Mammary epithelial cell (primary cell): ENCODE results near the gene MATN4.

Experiments
- EZH2 ChIP-seq: IDR thresholded peaks from 2 replicates; pipeline ENCODE4 v1.6.1; 2012; ENCODE audit warnings: low read length, inconsistent platforms, borderline replicate concordance
- TF ChIP-seq, protein P1 (sequence below), 2 donors: IDR thresholded peaks in 1 of 2; conservative IDR thresholded peaks in 1 of 2; 2 replicates each; pipeline ENCODE4 v1.5.1; 2011 to 2012; ENCODE audit warnings: inconsistent platforms in 2 of 2, low read length in 2 of 2, mild to moderate bottlenecking in 2 of 2, control low read depth in 1 of 2, low read depth in 1 of 2; ENCODE audit not compliant: insufficient read depth in 1 of 2; ENCODE audit errors: extremely low read depth in 1 of 2

DNA sequence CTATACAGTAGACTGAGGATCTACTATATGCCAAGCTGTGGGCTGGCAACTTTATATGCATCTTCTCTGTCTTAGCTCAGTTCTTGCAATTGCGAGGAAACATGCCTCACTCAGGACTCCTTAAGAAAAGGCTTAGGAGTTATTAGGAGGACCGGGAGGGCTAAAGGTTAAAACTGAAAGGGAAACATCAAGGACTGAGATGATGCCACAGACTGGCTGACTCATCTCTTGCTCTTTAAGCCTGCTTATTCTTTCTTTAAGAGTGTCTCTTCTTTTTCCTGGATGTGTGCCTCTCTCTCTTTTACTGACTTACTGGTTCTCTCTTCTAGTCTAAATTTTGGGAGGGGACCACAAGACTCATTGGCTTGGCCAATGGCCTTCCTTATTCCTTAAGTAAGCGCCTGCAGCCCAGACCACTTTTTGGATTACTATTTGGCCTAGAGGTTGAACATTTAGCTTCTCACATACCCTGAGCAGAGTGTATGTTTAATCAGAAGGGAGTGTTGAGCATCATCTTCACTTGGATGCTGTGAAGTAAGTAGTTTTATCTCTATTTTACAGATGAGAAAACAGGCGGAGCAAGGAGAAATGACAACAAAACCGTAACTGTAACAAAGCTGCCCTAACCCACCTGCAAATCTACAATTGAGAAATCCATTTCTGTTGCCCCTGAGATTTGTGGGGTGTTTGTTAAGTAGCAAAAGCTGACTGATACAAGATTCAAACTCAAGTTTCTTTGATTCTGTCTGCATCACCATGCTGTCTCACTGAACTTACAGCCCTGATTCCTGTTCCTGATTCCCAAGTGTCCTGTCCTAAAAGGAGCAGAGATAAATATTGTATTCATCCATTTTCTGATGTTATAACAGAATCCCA lies 47.3 kb upstream of the MATN4 start:
- TF ChIP-seq, protein P1, sequence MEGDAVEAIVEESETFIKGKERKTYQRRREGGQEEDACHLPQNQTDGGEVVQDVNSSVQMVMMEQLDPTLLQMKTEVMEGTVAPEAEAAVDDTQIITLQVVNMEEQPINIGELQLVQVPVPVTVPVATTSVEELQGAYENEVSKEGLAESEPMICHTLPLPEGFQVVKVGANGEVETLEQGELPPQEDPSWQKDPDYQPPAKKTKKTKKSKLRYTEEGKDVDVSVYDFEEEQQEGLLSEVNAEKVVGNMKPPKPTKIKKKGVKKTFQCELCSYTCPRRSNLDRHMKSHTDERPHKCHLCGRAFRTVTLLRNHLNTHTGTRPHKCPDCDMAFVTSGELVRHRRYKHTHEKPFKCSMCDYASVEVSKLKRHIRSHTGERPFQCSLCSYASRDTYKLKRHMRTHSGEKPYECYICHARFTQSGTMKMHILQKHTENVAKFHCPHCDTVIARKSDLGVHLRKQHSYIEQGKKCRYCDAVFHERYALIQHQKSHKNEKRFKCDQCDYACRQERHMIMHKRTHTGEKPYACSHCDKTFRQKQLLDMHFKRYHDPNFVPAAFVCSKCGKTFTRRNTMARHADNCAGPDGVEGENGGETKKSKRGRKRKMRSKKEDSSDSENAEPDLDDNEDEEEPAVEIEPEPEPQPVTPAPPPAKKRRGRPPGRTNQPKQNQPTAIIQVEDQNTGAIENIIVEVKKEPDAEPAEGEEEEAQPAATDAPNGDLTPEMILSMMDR (conservative IDR thresholded peaks at IDR 0.05 in 1 of 2, IDR thresholded peaks at IDR 0.05 in 1 of 2; ENCODE audit: extremely low read depth in 1 of 2, insufficient read depth in 1 of 2, low read depth in 1 of 2, low read length in 2 of 2), result no peak
- no peak for TF ChIP-seq EZH2
